Nephron progenitor cell (in vitro differentiated cells): ENCODE results near the gene FAM53B.
A peak's percentile ranks its signal among the peaks of the same experiment; 100 is the strongest.

Experiments
- DNase-seq: peaks from one replicate; pipeline ENCODE4 v3.0.0; 2021
- H3K27ac Mint-ChIP-seq: 2 replicates; pipeline ENCODE4 v1.8.0; 2021; ENCODE audit warnings: mild to moderate bottlenecking, moderate library complexity, mixed read lengths
- H3K27me3 Mint-ChIP-seq: 2 replicates; pipeline ENCODE4 v1.8.0; 2021; ENCODE audit warnings: mild to moderate bottlenecking, low read depth, mixed read lengths; ENCODE audit not compliant: poor library complexity
- H3K36me3 Mint-ChIP-seq: 2 replicates; pipeline ENCODE4 v1.8.0; 2021; ENCODE audit warnings: low read depth, mixed read lengths
- H3K4me1 Mint-ChIP-seq: 2 replicates; pipeline ENCODE4 v1.8.0; 2021; ENCODE audit warnings: mixed read lengths
- H3K4me3 Mint-ChIP-seq: 2 replicates; pipeline ENCODE4 v1.8.0; 2021; ENCODE audit warnings: mild to moderate bottlenecking, moderate library complexity, mixed read lengths
- H3K9me3 Mint-ChIP-seq: 2 replicates; pipeline ENCODE4 v1.8.0; 2021; ENCODE audit warnings: mild to moderate bottlenecking, moderate library complexity, mixed read lengths
- CTCF ChIP-seq: fragments of 200-600 bp; sonication (generic); IDR thresholded peaks from 2 replicates; pipeline ENCODE4 v1.5.0; 2021; ENCODE audit warnings: antibody characterized with exemption

The FAM53B gene

GRCh38 chr10:124676416-124677062 is 67.6 kb downstream of the FAM53B start:
- H3K27me3 Mint-ChIP-seq: peaks cover 8% of the 10 kb centered on the region
- DNase-seq: peak; percentile 38
- H3K9me3 Mint-ChIP-seq: no peaks in the 10 kb centered on the region
- H3K4me1 Mint-ChIP-seq: peaks cover 76% of the 10 kb centered on the region
- no peak for TF ChIP-seq CTCF
- peak overlapping the region; percentile 33 for H3K4me3 Mint-ChIP-seq
- peak overlapping the region; percentile 11 for H3K27ac Mint-ChIP-seq
- H3K36me3 Mint-ChIP-seq: peaks cover 22% of the 10 kb centered on the region

GRCh38 chr10:124675824-124676223 is 68.4 kb downstream of the FAM53B start:
- Mint-ChIP-seq H3K4me1 (peaks cover 84% of the 10 kb centered on the region), H3K27ac (no peak overlapping the region), H3K4me3 (no peak overlapping the region), H3K27me3 (peaks cover 8% of the 10 kb centered on the region), H3K9me3 (no peaks in the 10 kb centered on the region), H3K36me3 (peaks cover 15% of the 10 kb centered on the region)
- TF ChIP-seq CTCF: no peak
- no peak for DNase-seq

GRCh38 chr10:124675261-124675660 is 68.9 kb downstream of the FAM53B start:
- peaks cover 8% of the 10 kb centered on the region for H3K27me3 Mint-ChIP-seq

GRCh38 chr10:124674768-124675222 is 69.4 kb downstream of the FAM53B start:
- peak overlapping the region; percentile 84 for H3K27ac Mint-ChIP-seq
- H3K36me3 Mint-ChIP-seq: peaks cover 6% of the 10 kb centered on the region
- no peaks in the 10 kb centered on the region for H3K9me3 Mint-ChIP-seq
- TF ChIP-seq CTCF: no peak
- H3K4me3 Mint-ChIP-seq: peak overlapping the region; percentile 48
- peaks cover 8% of the 10 kb centered on the region for H3K27me3 Mint-ChIP-seq
- H3K4me1 Mint-ChIP-seq: peaks cover 91% of the 10 kb centered on the region
- DNase-seq: no peak

More at GRCh38 chr10:124675261-124675660, 68.9 kb downstream of the FAM53B start:
- DNase-seq: no peak
- no peaks in the 10 kb centered on the region for H3K9me3 Mint-ChIP-seq
- H3K4me1 Mint-ChIP-seq: peaks cover 89% of the 10 kb centered on the region
- peak overlapping the region; percentile 48 for H3K4me3 Mint-ChIP-seq
- peak overlapping the region; percentile 84 for H3K27ac Mint-ChIP-seq
- H3K36me3 Mint-ChIP-seq: peaks cover 9% of the 10 kb centered on the region
- TF ChIP-seq CTCF: no peak

GRCh38 chr10:124672181-124672638 is 72.0 kb downstream of the FAM53B start:
- Mint-ChIP-seq H3K36me3 (no peaks in the 10 kb centered on the region), H3K4me3 (no peak overlapping the region), H3K27me3 (peaks cover 4% of the 10 kb centered on the region), H3K9me3 (no peaks in the 10 kb centered on the region), H3K4me1 (peaks cover 85% of the 10 kb centered on the region), H3K27ac (peak overlapping the region; percentile 66)
- no peak for TF ChIP-seq CTCF
- DNase-seq: no peak
